NCI-H1105 treated with DMSO at 0.1 percent for 48 hours (cell line): ENCODE measurements around the gene FBXO7.
"Not testable (repeated sequence)": the region's sequence is repeated elsewhere in the genome, so short reads cannot be mapped to it uniquely, and the experiment has no call there.

ENCODE experiments used
- DNase-seq: peaks from one replicate; lab custom pipeline; 2025; lab: John Stamatoyannopoulos, UW

Gene FBXO7

GRCh38 chr22:32474635-32475467 lies at the start of gene FBXO7:
Gene FBXO7, plus strand, starts transcription at chr22:32474811. Its CDS starts 192 bp downstream, at chr22:32475003.
- DNase-seq, result peak; percentile 82

- no peak for DNase-seq
These were observed 47.7 kb upstream of the FBXO7 start for GRCh38 chr22:32426881-32427280.

DNA sequence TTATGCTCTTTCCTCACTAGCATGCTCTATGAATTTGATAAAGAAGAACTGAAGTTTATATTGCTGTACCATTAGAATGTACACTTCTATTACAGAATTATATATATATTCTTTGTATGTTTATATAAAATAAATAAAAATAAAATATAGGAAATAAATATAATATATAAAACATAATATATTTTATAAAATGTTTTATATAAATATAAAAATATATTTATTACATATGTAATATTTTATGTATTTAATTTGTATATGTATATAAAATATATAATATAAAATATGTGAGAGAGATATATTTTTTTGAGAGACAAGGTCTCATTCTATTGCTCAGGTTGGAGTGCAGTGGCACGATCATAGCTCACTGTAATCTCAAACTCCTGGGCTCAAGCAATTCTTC lies 44.3 kb upstream of the FBXO7 start:
- DNase-seq, result no peak

GRCh38 chr22:32444068-32444467 lies 30.5 kb upstream of the FBXO7 start:
- peak; percentile 9 for DNase-seq

DNA sequence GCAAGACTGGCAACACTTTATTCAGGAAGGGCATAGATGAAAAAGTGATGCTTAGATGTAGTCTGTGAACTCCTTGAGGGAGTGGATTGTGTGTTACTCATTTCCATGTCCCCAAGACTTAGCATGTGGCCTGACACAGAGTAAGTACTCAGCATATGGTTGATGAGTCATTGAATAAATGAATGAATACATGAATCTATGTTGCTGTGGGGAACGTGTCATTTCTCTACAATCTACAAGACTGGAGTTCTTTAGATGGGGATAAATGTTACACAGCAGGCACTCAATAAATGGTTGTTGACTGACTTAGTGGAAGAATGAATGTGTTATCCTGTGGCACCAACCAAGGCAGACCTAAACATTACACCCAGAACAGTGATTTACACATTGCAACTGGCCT lies 28.3 kb upstream of the FBXO7 start:
- no peak for DNase-seq

- peak; percentile 62 for DNase-seq
These were observed 25.6 kb upstream of the FBXO7 start for GRCh38 chr22:32448980-32449379.

DNA sequence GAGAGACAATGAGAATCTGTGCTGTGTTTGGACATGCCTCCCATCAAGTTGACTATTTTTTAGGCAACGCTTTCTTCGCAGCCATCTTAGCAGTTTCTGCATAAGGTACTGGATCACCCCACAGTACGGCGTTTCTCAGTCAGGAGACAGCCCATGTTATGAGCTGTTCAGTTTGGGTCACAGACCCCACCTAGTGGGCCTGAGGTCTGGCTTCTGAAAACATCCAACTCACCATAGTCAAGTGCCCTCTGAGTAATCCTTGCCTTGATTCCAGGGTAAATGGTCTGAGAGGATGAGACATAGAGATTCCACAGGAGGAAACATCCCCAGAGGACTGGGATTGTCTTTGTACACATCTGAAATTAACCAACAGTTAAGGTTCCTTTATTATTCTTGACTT lies 17.6 kb upstream of the FBXO7 start:
- DNase-seq, result no peak

DNA sequence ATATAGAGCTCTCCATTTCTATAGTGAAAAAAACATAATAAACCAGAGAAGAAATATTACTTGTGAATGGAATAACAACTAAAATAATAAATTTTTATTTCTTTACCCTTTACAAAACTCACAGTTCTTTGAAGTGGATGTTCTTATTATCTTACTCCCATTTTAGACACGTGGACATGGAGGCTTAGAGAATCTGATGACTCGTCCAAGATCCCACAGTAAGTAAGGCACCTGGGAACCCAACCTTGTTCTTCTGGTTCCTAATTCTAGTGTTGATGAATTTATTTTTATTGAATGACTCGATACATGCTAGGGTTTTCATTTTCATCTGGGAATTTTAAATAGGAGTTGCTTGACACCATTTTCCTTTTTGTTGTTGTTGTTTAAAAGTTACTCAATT lies 12.2 kb upstream of the FBXO7 start:
- DNase-seq, result no peak

- no peak for DNase-seq
These were observed 8.9 kb upstream of the FBXO7 start for GRCh38 chr22:32465661-32466060.

GRCh38 chr22:32466496-32466895 lies 8.1 kb upstream of the FBXO7 start:
- no peak for DNase-seq

GRCh38 chr22:32469799-32470212 lies 4.8 kb upstream of the FBXO7 start:
- DNase-seq, result peak; percentile 15

GRCh38 chr22:32473388-32473952 lies 1.1 kb upstream of the FBXO7 start:
- DNase-seq, result peak; percentile 76

- peak; percentile 44 for DNase-seq
These were observed 928 bp downstream of the FBXO7 start for GRCh38 chr22:32475468-32476010.

GRCh38 chr22:32476281-32477195 lies 1.9 kb downstream of the FBXO7 start:
- no peak for DNase-seq

- no peak for DNase-seq
These were observed 3.0 kb downstream of the FBXO7 start for GRCh38 chr22:32477596-32477995.

DNA sequence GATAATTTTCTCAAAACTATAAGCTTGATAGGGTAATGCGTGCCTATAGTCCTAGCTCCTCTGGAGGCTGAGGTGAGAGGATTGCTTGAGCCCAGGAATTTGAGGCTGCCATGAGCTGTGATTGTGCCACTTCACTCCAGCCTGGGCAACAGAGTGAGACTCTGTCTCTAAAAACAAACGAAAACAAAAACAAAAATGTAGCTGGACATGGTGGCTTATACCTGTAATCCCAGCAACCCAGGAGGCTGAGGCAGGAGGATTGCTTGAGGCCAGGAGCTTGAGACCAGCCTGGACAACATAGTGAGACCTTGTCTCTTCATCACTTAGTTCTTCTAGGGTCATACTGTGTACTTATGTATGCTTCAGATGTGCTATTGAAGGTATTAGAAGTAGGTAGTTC lies 3.9 kb downstream of the FBXO7 start:
- DNase-seq, result not testable (repeated sequence)

DNA sequence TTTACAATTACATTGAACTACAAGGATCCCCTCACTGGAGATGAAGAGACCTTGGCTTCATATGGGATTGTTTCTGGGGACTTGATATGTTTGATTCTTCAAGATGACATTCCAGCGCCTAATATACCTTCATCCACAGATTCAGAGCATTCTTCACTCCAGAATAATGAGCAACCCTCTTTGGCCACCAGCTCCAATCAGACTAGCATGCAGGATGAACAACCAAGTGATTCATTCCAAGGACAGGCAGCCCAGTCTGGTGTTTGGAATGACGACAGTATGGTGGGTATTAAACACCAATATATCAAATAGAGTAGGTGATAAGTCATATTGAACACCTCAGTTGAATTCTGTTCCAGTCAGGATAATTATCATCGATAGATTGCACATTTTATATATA lies 4.4 kb downstream of the FBXO7 start:
- DNase-seq, result no peak

- DNase-seq, result no peak
These were observed 5.6 kb downstream of the FBXO7 start for GRCh38 chr22:32480238-32480637.

DNA sequence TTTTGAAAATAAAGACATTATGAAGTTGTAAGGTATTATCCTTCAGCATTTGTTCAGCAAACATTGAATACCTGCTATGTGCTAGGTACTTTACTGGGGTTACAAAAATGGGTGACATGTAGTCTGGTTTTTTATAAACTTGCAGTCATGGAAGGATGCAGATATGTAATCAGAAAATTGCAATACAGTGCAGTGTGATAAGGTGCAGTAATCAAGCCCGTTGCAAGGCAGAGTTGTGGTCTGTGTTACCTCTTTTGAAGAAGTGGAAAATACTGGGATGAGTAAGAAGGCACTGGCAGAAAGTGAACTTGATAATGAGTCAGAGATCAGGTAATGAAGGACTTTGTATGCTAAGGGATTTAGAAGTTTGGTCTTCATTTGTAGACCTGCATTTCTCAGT lies 8.1 kb downstream of the FBXO7 start:
- no peak for DNase-seq

- no peak for DNase-seq
These were observed 12.2 kb downstream of the FBXO7 start for GRCh38 chr22:32486656-32487390.

DNA sequence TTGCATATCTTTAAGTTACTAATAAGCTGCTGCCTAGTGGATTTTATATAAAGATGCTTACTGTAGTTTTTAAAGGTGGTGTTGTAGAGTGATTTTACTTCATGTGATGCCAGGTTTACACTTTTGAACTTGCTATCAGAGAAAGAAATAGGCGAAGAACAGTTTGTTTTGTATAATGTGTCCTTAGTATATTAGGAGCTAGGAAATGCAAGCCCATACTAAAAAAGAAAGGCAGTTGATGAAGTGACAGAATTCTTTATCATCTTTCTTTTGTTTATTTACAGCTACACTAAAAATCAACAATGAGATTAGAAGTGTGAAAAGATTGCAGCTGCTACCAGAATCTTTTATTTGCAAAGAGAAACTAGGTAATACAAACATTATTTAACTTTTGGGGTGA lies 12.8 kb downstream of the FBXO7 start:
- no peak for DNase-seq

DNA sequence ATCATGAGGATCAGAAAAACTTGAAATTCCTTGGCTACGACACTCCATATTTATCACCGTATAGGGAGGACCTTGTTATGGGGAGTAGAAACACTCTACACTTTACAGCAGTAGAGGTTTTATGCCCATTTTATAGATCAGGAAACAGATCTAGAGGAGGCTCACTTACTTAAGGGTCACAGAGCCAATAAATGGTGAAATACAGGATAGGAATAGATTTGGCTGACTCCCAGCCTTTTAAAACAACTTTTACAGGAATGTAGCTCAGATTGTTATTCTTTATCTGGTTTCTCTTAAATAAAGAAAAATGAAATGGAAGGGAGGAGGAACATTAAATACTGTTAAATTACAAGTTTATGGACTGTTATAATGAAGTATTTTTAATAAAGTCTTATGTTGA lies 14.8 kb downstream of the FBXO7 start:
- DNase-seq, result no peak
